Caco-2 (cell line): ENCODE results near the gene CLEC3B. TPM values are rescaled to one million over a fixed set of nuclear protein-coding genes. Genes with fewer than 3 reads are reported as not detected.

Experiments
- BruUV-seq: library from RNA; stranded (reverse); fragments of 400-500 nt; replicated peaks from 2 replicates; lab custom pipeline; 2021; lab: Mats Ljungman, UMichigan
- CTCF ChIA-PET: fragments of 300-600 bp; sonication (Branson Sonifier 250); formaldehyde crosslinking; loops from one replicate; lab custom pipeline; 2022; ENCODE audit warnings: antibody characterized with exemption; lab: Charles Lee
- POLR2A ChIA-PET: fragments of 300-600 bp; sonication (Branson Sonifier 250); formaldehyde crosslinking; loops from one replicate; lab custom pipeline; 2022; ENCODE audit warnings: antibody characterized with exemption; lab: Charles Lee
- DNase-seq, 2 experiments: peaks; one replicate each; pipeline versions ENCODE4 v3.0.0 to v3.0.0-alpha.2; 2020 to 2022
- H3K27me3 ChIP-seq: replicated peaks from 2 replicates; pipeline ENCODE4 v1.6.0; 2011; ENCODE audit warnings: low read length; ENCODE audit not compliant: control insufficient read depth, insufficient read depth
- H3K36me3 ChIP-seq: 2 replicates; pipeline ENCODE4 v1.5.1; 2011; ENCODE audit warnings: low read length; ENCODE audit not compliant: control insufficient read depth, insufficient read depth
- H3K4me1 ChIP-seq: fragments of 250-450 bp; sonication (Bioruptor Pico); 2 replicates; pipeline ENCODE4 v1.5.1; 2020; ENCODE audit warnings: mild to moderate bottlenecking
- H3K4me3 ChIP-seq: 2 replicates; pipeline ENCODE4 v1.5.1; 2011; ENCODE audit warnings: low read depth, mild to moderate bottlenecking, control low read depth, low read length
- H3K9me3 ChIP-seq: fragments of 250-450 bp; sonication (Bioruptor Pico); 2 replicates; pipeline ENCODE4 v1.5.1; 2020; ENCODE audit warnings: mild to moderate bottlenecking, moderate library complexity
- H3K27ac Mint-ChIP-seq: one replicate; pipeline ENCODE4 v1.8.0; 2022; ENCODE audit warnings: mixed read lengths; ENCODE audit not compliant: unreplicated experiment
- H3K27me3 Mint-ChIP-seq: one replicate; pipeline ENCODE4 v1.8.0; 2022; ENCODE audit warnings: mixed read lengths; ENCODE audit not compliant: insufficient read depth, unreplicated experiment
- H3K36me3 Mint-ChIP-seq: one replicate; pipeline ENCODE4 v1.8.0; 2022; ENCODE audit warnings: mild to moderate bottlenecking, mixed read lengths; ENCODE audit not compliant: insufficient read depth, unreplicated experiment
- H3K4me1 Mint-ChIP-seq: one replicate; pipeline ENCODE4 v1.8.0; 2022; ENCODE audit warnings: low read depth, mixed read lengths; ENCODE audit not compliant: unreplicated experiment
- H3K4me3 Mint-ChIP-seq: one replicate; pipeline ENCODE4 v1.8.0; 2022; ENCODE audit warnings: mild to moderate bottlenecking, moderate library complexity, mixed read lengths; ENCODE audit not compliant: unreplicated experiment
- H3K9me3 Mint-ChIP-seq: one replicate; pipeline ENCODE4 v1.8.0; 2022; ENCODE audit warnings: mixed read lengths; ENCODE audit not compliant: unreplicated experiment
- intact Hi-C: fragments of 100-400 bp; cut with micrococcal nuclease; formaldehyde crosslinking; loops from one replicate; pipeline ENCODE4 v1.10.0; 2022; ENCODE audit not compliant: unreplicated experiment
- total RNA-seq: library from RNA; stranded (reverse); gene quantifications from 2 replicates; pipeline ENCODE4 v1.2.3, GENCODE V29; 2022
- TF ChIP-seq, protein P1 (sequence below), 2 experiments: fragments of 200-600 bp in 1 of 2; IDR thresholded peaks; 1 replicate in 1 of 2; 2 replicates in 1 of 2; pipeline versions ENCODE4 v1.5.1 to v1.8.0; 2011 to 2022; ENCODE audit warnings: antibody characterized with exemption in 1 of 2, control low read depth in 1 of 2, inconsistent platforms in 1 of 2, low read depth in 1 of 2, low read length in 1 of 2, mild to moderate bottlenecking in 1 of 2, moderate library complexity in 1 of 2; ENCODE audit not compliant: insufficient read depth in 1 of 2, severe bottlenecking in 1 of 2, unreplicated experiment in 1 of 2

Gene CLEC3B
- total RNA-seq, 1 experiment from 2014 or later: 1.1 TPM

DNA sequence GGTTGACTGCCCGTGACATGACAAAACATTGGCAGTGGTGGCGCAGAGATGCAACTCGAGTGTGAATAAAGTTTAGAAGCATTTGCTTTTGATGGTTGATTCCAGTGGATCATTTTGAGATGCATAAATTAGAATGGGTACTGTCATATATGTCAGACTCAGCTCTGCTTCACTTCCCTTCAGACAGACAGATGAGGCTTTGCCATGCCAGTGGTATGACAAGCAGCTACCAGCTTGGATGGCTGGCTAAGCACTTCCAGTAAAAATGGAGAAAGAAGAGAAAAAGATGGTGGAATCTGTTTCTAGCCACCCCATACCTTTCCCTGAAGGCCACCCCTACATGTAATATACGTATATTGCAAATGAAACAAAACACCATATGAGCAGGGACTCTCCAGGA, 13.5 kb upstream of the CLEC3B start:
- peaks cover 49% of the 10 kb centered on the region for H3K36me3 Mint-ChIP-seq
- Histone ChIP-seq H3K36me3 (peaks cover 2% of the 10 kb centered on the region; the same call in 1 of the 2 replicates), H3K9me3 (no peaks in the 10 kb centered on the region), H3K27me3 (no peaks in the 10 kb centered on the region), H3K4me3 (no peak overlapping the region), H3K4me1 (peaks cover 20% of the 10 kb centered on the region)
- TF ChIP-seq, protein P1, sequence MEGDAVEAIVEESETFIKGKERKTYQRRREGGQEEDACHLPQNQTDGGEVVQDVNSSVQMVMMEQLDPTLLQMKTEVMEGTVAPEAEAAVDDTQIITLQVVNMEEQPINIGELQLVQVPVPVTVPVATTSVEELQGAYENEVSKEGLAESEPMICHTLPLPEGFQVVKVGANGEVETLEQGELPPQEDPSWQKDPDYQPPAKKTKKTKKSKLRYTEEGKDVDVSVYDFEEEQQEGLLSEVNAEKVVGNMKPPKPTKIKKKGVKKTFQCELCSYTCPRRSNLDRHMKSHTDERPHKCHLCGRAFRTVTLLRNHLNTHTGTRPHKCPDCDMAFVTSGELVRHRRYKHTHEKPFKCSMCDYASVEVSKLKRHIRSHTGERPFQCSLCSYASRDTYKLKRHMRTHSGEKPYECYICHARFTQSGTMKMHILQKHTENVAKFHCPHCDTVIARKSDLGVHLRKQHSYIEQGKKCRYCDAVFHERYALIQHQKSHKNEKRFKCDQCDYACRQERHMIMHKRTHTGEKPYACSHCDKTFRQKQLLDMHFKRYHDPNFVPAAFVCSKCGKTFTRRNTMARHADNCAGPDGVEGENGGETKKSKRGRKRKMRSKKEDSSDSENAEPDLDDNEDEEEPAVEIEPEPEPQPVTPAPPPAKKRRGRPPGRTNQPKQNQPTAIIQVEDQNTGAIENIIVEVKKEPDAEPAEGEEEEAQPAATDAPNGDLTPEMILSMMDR (IDR thresholded peaks at IDR 0.05; ENCODE audit: insufficient read depth in 1 of 2, low read depth in 1 of 2, low read length in 1 of 2, severe bottlenecking in 1 of 2, unreplicated experiment in 1 of 2): no peak
- ChIA-PET CTCF (interaction anchor here (1.2 kb wide), 1 partner anchor 8 kb away, joined by 3 read pairs; no protein-coding TSS in a partner anchor), POLR2A (no interaction called here)
- H3K4me3 Mint-ChIP-seq: no peak overlapping the region
- intact Hi-C loops: no loop called here
- H3K9me3 Mint-ChIP-seq: no peaks in the 10 kb centered on the region
- peaks cover 13% of the 10 kb centered on the region for H3K4me1 Mint-ChIP-seq
- DNase-seq: no peak
- no peaks in the 10 kb centered on the region for H3K27me3 Mint-ChIP-seq
- BruUV-seq: no TSS peak
- H3K27ac Mint-ChIP-seq: no peak overlapping the region

DNA sequence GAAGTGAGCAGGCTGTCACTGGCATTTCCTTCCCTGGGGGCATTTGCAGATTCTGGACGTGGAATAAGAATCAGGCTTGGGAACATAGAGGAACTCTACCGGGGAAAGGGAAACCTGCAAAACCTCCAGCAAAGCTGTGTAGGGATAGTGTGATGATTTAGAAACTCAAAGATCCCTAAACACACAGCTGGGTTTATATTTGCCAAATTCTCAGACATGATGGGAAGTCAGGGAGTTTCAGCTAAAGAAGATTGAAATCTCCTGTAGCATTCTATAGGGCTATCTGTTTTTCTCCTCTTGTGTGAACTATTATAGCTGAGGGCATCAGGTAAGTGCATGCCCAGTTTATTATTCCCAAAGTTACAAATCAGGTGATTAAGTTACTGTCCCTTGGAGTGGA, 9.2 kb upstream of the CLEC3B start:
- H3K4me1 Mint-ChIP-seq: peaks cover 19% of the 10 kb centered on the region
- DNase-seq: no peak
- Histone ChIP-seq H3K4me3 (no peak overlapping the region), H3K9me3 (no peaks in the 10 kb centered on the region), H3K27me3 (no peaks in the 10 kb centered on the region), H3K36me3 (no peaks in the 10 kb centered on the region; the same call in 1 of the 2 replicates), H3K4me1 (peaks cover 20% of the 10 kb centered on the region)
- H3K4me3 Mint-ChIP-seq: no peak overlapping the region
- TF ChIP-seq, protein P1 (IDR thresholded peaks at IDR 0.05; ENCODE audit: insufficient read depth in 1 of 2, low read depth in 1 of 2, low read length in 1 of 2, severe bottlenecking in 1 of 2, unreplicated experiment in 1 of 2): no peak
- BruUV-seq: no TSS peak
- H3K27ac Mint-ChIP-seq: no peak overlapping the region
- CTCF ChIA-PET: no interaction called here
- peaks cover 24% of the 10 kb centered on the region for H3K36me3 Mint-ChIP-seq
- intact Hi-C loops: no loop called here
- no peaks in the 10 kb centered on the region for H3K27me3 Mint-ChIP-seq
- H3K9me3 Mint-ChIP-seq: no peaks in the 10 kb centered on the region
- POLR2A ChIA-PET: no interaction called here

DNA sequence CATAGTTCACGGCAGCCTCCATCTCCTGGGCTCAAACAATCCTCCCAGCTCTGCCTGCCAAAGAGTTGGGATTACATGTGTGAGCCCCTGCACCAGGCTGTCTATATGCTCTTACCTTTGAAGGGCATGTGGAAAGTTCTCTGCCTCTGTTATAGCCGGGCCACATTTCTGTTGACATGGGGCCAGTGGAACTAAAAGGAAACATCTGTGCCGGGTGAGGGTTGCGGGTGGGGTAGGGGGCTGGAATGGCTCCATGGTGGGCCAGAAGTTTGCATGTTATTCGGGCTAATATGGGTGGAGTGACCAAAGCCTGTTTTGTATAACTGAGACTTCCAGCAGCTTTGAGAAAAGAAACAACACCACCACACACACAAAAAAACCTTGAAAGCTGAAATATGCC, 8.3 kb upstream of the CLEC3B start:
- no peak overlapping the region for H3K4me3 Mint-ChIP-seq
- DNase-seq: no peak
- H3K9me3 ChIP-seq: no peaks in the 10 kb centered on the region
- H3K4me3 ChIP-seq: no peak overlapping the region
- H3K36me3 ChIP-seq: no peaks in the 10 kb centered on the region
- H3K27me3 ChIP-seq: no peaks in the 10 kb centered on the region
- intact Hi-C loops: no loop called here
- peaks cover 17% of the 10 kb centered on the region for H3K4me1 Mint-ChIP-seq
- H3K4me1 ChIP-seq: peaks cover 20% of the 10 kb centered on the region
- no peaks in the 10 kb centered on the region for H3K9me3 Mint-ChIP-seq
- ChIA-PET CTCF (no interaction called here), POLR2A (no interaction called here)
- H3K36me3 Mint-ChIP-seq: peaks cover 15% of the 10 kb centered on the region
- no peak overlapping the region for H3K27ac Mint-ChIP-seq
- no peaks in the 10 kb centered on the region for H3K27me3 Mint-ChIP-seq
- no TSS peak for BruUV-seq
- TF ChIP-seq, protein P1 (IDR thresholded peaks at IDR 0.05; ENCODE audit: insufficient read depth in 1 of 2, low read depth in 1 of 2, low read length in 1 of 2, severe bottlenecking in 1 of 2, unreplicated experiment in 1 of 2): no peak
